ENCODE measurements around the gene SLX4. TPM values are rescaled to one million over a fixed set of nuclear protein-coding genes. Genes with fewer than 3 reads are reported as not detected.

The SLX4 gene
- polyA plus RNA-seq, 1 experiment: 1.6 TPM

- no peak overlapping the region for H3K4me3 ChIP-seq (ENCODE audit: low read depth, low read length)
- no peaks in the 10 kb centered on the region; the same call in 1 of the 2 replicates for H3K9me3 ChIP-seq (ENCODE audit: control insufficient read depth, insufficient read depth, low read length)
- DNase-seq (ENCODE audit: low read depth, low spot score): no peak
- no peaks in the 10 kb centered on the region for H3K27me3 ChIP-seq (ENCODE audit: control insufficient read depth, insufficient read depth, low read length)
- CTCF ChIA-PET: no interaction called here
- H3K27ac ChIP-seq (ENCODE audit: low read depth, low read length): no peak overlapping the region
- TF ChIP-seq CTCF (IDR thresholded peaks at IDR 0.05; ENCODE audit: low read depth, low read length): no peak
- POLR2A ChIA-PET: no interaction called here
Measured at GRCh38 chr16:3580686-3581085, 30.7 kb downstream of the SLX4 start.

- CTCF ChIA-PET: no interaction called here
- POLR2A ChIA-PET: no interaction called here
- no peak for DNase-seq (ENCODE audit: low read depth, low spot score)
- no peak overlapping the region for H3K27ac ChIP-seq (ENCODE audit: low read depth, low read length)
- H3K9me3 ChIP-seq (ENCODE audit: control insufficient read depth, insufficient read depth, low read length): no peaks in the 10 kb centered on the region; the same call in 1 of the 2 replicates
- no peak overlapping the region for H3K4me3 ChIP-seq (ENCODE audit: low read depth, low read length)
- H3K27me3 ChIP-seq (ENCODE audit: control insufficient read depth, insufficient read depth, low read length): no peaks in the 10 kb centered on the region
- TF ChIP-seq CTCF (IDR thresholded peaks at IDR 0.05; ENCODE audit: low read depth, low read length): no peak
Measured at GRCh38 chr16:3580251-3580651, 31.2 kb downstream of the SLX4 start.

- Histone ChIP-seq H3K9me3 (ENCODE audit: control insufficient read depth, insufficient read depth, low read length) (no peaks in the 10 kb centered on the region; the same call in 1 of the 2 replicates), H3K4me3 (ENCODE audit: low read depth, low read length) (no peak overlapping the region), H3K27ac (ENCODE audit: low read depth, low read length) (no peak overlapping the region), H3K27me3 (ENCODE audit: control insufficient read depth, insufficient read depth, low read length) (no peaks in the 10 kb centered on the region)
- no peak for DNase-seq (ENCODE audit: low read depth, low spot score)
- TF ChIP-seq CTCF (IDR thresholded peaks at IDR 0.05; ENCODE audit: low read depth, low read length): no peak
- ChIA-PET POLR2A (interaction anchor here (0.6 kb wide), 1 partner anchor 378 kb away, joined by 5 read pairs; no protein-coding TSS in a partner anchor), CTCF (no interaction called here)
Measured at GRCh38 chr16:3579776-3580175, 31.6 kb downstream of the SLX4 start.

- DNase-seq (ENCODE audit: low read depth, low spot score): no peak
- CTCF ChIA-PET: no interaction called here
- no peak for TF ChIP-seq CTCF (IDR thresholded peaks at IDR 0.05; ENCODE audit: low read depth, low read length)
Measured at GRCh38 chr16:3578610-3579551, 32.5 kb downstream of the SLX4 start.

GRCh38 chr16:3578121-3578520 is 33.3 kb downstream of the SLX4 start:
- no peak overlapping the region for H3K4me3 ChIP-seq (ENCODE audit: low read depth, low read length)
- ChIA-PET POLR2A (no interaction called here), CTCF (no interaction called here)
- DNase-seq (ENCODE audit: low read depth, low spot score): no peak
- H3K9me3 ChIP-seq (ENCODE audit: control insufficient read depth, insufficient read depth, low read length): no peaks in the 10 kb centered on the region; the same call in 1 of the 2 replicates
- no peak overlapping the region for H3K27ac ChIP-seq (ENCODE audit: low read depth, low read length)
- H3K27me3 ChIP-seq (ENCODE audit: control insufficient read depth, insufficient read depth, low read length): no peaks in the 10 kb centered on the region
- no peak for TF ChIP-seq CTCF (IDR thresholded peaks at IDR 0.05; ENCODE audit: low read depth, low read length)

More at GRCh38 chr16:3578610-3579551, 32.5 kb downstream of the SLX4 start:
- no peaks in the 10 kb centered on the region; the same call in 1 of the 2 replicates for H3K9me3 ChIP-seq (ENCODE audit: control insufficient read depth, insufficient read depth, low read length)
- H3K27me3 ChIP-seq (ENCODE audit: control insufficient read depth, insufficient read depth, low read length): no peaks in the 10 kb centered on the region
- no peak overlapping the region for H3K4me3 ChIP-seq (ENCODE audit: low read depth, low read length)
- H3K27ac ChIP-seq (ENCODE audit: low read depth, low read length): no peak overlapping the region
- POLR2A ChIA-PET: no interaction called here

Data from AG04450 (cell line).